A673 (cell line): ENCODE measurements around the gene NTRK1. TPM values are rescaled to one million over a fixed set of nuclear protein-coding genes. Genes with fewer than 3 reads are reported as not detected.

Source experiments
- BruUV-seq: library from RNA; stranded (reverse); fragments of 400-500 nt; replicated peaks from 2 replicates; lab custom pipeline; 2021; lab: Mats Ljungman, UMichigan
- CTCF ChIA-PET: fragments of 300-600 bp; sonication (Branson Sonifier 250); formaldehyde crosslinking; loops from one replicate; lab custom pipeline; 2022; ENCODE audit warnings: antibody characterized with exemption; lab: Charles Lee
- POLR2A ChIA-PET: fragments of 300-600 bp; sonication (Branson Sonifier 250); formaldehyde crosslinking; loops from one replicate; lab custom pipeline; 2022; ENCODE audit warnings: antibody characterized with exemption; ENCODE audit not compliant: low non-redundant PET; lab: Charles Lee
- DNase-seq: peaks from one replicate; pipeline ENCODE4 v3.0.0-alpha.2; 2015; ENCODE audit warnings: low spot score
- H3K27ac ChIP-seq: fragments of 200-600 bp; sonication (generic); 2 replicates; pipeline ENCODE4 v1.5.1; 2016; ENCODE audit warnings: mixed run types, low read depth, mild to moderate bottlenecking, mixed read lengths, antibody characterized with exemption, low read length; ENCODE audit not compliant: poor library complexity, severe bottlenecking
- H3K27me3 ChIP-seq: fragments of 200-600 bp; sonication (generic); replicated peaks from 2 replicates; pipeline ENCODE4 v1.6.1; 2017; ENCODE audit warnings: mixed run types, low read depth, mild to moderate bottlenecking, mixed read lengths, antibody characterized with exemption, low read length; ENCODE audit not compliant: insufficient read depth, poor library complexity
- H3K36me3 ChIP-seq: fragments of 200-600 bp; sonication (generic); 2 replicates; pipeline ENCODE4 v1.6.1; 2016; ENCODE audit warnings: mixed run types, mild to moderate bottlenecking, mixed read lengths, antibody characterized with exemption, low read length; ENCODE audit not compliant: insufficient read depth, poor library complexity, severe bottlenecking
- H3K4me1 ChIP-seq: fragments of 200-600 bp; sonication (generic); 2 replicates; pipeline ENCODE4 v1.6.1; 2017; ENCODE audit warnings: mixed run types, mild to moderate bottlenecking, mixed read lengths, antibody characterized with exemption, low read length; ENCODE audit not compliant: insufficient read depth, poor library complexity, severe bottlenecking
- H3K4me3 ChIP-seq: fragments of 200-600 bp; sonication (generic); 2 replicates; pipeline ENCODE4 v1.5.1; 2016; ENCODE audit warnings: low read depth, mixed run types, mild to moderate bottlenecking, mixed read lengths, low read length; ENCODE audit not compliant: poor library complexity, severe bottlenecking
- H3K9me3 ChIP-seq: fragments of 200-600 bp; sonication (generic); 2 replicates; pipeline ENCODE4 v1.6.1; 2016; ENCODE audit warnings: mixed run types, low read depth, mild to moderate bottlenecking, mixed read lengths, antibody characterized with exemption, low read length; ENCODE audit not compliant: poor library complexity, severe bottlenecking
- EZH2 ChIP-seq: fragments of 200-600 bp; sonication (generic); IDR thresholded peaks from 2 replicates; pipeline ENCODE4 v1.6.1; 2017; ENCODE audit warnings: borderline replicate concordance, low read depth, mild to moderate bottlenecking, mixed read lengths, antibody characterized with exemption, low read length; ENCODE audit not compliant: poor library complexity, severe bottlenecking
- intact Hi-C: fragments of 100-400 bp; cut with micrococcal nuclease; formaldehyde crosslinking; loops from one replicate; pipeline ENCODE4 v1.10.0; 2022; ENCODE audit not compliant: unreplicated experiment
- total RNA-seq: library from RNA; stranded (reverse); gene quantifications from 2 replicates; pipeline ENCODE4 v1.2.3, GENCODE V29; 2021
- TF ChIP-seq, protein P1 (sequence below): fragments of 300-800, 200-600 bp; sonication (generic); conservative IDR thresholded peaks from 2 replicates; pipeline ENCODE4 v1.5.1; 2017; ENCODE audit warnings: low read depth, mild to moderate bottlenecking, antibody characterized with exemption, low read length, moderate library complexity, mixed read lengths

The NTRK1 gene
- total RNA-seq, 1 experiment from 2014 or later: 5.1 TPM

DNA sequence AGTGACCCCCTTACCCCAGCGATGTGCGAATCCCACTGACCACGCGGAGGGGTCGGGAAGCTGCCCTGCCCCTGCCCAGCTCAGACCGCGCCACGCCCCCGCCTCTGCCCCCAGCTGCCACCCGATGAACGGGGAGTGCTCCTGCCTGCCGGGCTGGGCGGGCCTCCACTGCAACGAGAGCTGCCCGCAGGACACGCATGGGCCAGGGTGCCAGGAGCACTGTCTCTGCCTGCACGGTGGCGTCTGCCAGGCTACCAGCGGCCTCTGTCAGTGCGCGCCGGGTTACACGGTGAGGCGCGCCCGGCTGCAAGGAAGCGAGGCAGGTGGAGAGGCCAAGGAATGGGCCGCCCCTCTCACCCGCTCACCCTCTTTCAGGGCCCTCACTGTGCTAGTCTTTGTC lies 47.9 kb downstream of the NTRK1 start:
- intact Hi-C loops: no loop called here
- no peak overlapping the region for H3K27ac ChIP-seq
- H3K4me1 ChIP-seq: no peaks in the 10 kb centered on the region
- H3K9me3 ChIP-seq: no peaks in the 10 kb centered on the region
- H3K27me3 ChIP-seq: no peaks in the 10 kb centered on the region
- H3K36me3 ChIP-seq: no peaks in the 10 kb centered on the region
- H3K4me3 ChIP-seq: no peak overlapping the region
- TF ChIP-seq, protein P1, sequence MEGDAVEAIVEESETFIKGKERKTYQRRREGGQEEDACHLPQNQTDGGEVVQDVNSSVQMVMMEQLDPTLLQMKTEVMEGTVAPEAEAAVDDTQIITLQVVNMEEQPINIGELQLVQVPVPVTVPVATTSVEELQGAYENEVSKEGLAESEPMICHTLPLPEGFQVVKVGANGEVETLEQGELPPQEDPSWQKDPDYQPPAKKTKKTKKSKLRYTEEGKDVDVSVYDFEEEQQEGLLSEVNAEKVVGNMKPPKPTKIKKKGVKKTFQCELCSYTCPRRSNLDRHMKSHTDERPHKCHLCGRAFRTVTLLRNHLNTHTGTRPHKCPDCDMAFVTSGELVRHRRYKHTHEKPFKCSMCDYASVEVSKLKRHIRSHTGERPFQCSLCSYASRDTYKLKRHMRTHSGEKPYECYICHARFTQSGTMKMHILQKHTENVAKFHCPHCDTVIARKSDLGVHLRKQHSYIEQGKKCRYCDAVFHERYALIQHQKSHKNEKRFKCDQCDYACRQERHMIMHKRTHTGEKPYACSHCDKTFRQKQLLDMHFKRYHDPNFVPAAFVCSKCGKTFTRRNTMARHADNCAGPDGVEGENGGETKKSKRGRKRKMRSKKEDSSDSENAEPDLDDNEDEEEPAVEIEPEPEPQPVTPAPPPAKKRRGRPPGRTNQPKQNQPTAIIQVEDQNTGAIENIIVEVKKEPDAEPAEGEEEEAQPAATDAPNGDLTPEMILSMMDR: no peak
- TF ChIP-seq EZH2: no peak
- no TSS peak for BruUV-seq
- DNase-seq: no peak
- POLR2A ChIA-PET: no interaction called here
- CTCF ChIA-PET: no interaction called here

DNA sequence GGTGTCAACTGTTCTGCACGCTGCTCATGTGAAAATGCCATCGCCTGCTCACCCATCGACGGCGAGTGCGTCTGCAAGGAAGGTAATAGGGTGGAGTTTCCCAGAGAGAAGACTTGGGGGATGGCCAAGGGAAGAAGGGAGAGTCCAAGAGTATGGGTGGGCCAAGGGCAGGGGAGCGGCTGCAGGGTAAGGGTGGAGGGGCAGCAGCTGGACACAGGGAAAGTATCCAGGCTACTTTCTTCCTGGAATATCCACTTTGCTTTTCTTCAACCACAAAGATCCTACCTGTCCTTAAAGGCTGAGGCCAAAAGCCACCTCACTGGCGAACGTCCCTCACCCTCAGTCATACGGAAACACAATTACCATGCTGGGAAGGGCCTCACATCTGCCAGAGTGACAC lies 48.3 kb downstream of the NTRK1 start:
- TF ChIP-seq, protein P1: no peak
- TF ChIP-seq EZH2: no peak
- Histone ChIP-seq H3K27ac (no peak overlapping the region), H3K27me3 (no peaks in the 10 kb centered on the region), H3K9me3 (no peaks in the 10 kb centered on the region), H3K4me3 (no peak overlapping the region), H3K4me1 (no peaks in the 10 kb centered on the region), H3K36me3 (no peaks in the 10 kb centered on the region)
- BruUV-seq: no TSS peak
- ChIA-PET POLR2A (no interaction called here), CTCF (no interaction called here)
- no peak for DNase-seq
- intact Hi-C loops: no loop called here

DNA sequence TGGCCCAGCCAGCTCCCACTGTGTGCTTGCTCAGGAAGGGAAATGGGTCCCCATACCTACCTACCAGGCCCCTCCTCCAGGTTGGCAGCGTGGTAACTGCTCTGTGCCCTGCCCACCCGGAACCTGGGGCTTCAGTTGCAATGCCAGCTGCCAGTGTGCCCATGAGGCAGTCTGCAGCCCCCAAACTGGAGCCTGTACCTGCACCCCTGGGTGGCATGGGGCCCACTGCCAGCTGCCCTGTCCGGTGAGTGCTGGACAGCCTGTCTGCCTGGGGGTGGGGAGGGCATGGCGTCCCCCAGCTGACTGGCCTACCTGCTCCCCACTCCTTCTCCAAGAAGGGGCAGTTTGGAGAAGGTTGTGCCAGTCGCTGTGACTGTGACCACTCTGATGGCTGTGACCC lies 49.0 kb downstream of the NTRK1 start:
- intact Hi-C loops: loop anchor here (5.0 kb wide), 1 partner anchor 163 kb away; no protein-coding TSS in a partner anchor
- no TSS peak for BruUV-seq
- CTCF ChIA-PET: interaction anchor here (1.2 kb wide), 1 partner anchor 14 kb away, joined by 4 read pairs; no protein-coding TSS in a partner anchor
- Histone ChIP-seq H3K4me3 (no peak overlapping the region), H3K36me3 (no peaks in the 10 kb centered on the region), H3K9me3 (no peaks in the 10 kb centered on the region), H3K27ac (no peak overlapping the region), H3K27me3 (no peaks in the 10 kb centered on the region), H3K4me1 (no peaks in the 10 kb centered on the region)
- POLR2A ChIA-PET: no interaction called here
- no peak for TF ChIP-seq EZH2
- TF ChIP-seq, protein P1: no peak
- DNase-seq: no peak
